GM18868 (cell line): ENCODE measurements around the gene FAM3D.

Experiments
- ATAC-seq: cut with Tn5 transposase; IDR thresholded peaks from one replicate; pipeline ENCODE4 v1.9.1; 2021; ENCODE audit warnings: mild to moderate bottlenecking, moderate library complexity; ENCODE audit not compliant: unreplicated experiment

The FAM3D gene

GRCh38 chr3:58657571-58658141 lies 8.9 kb downstream of the FAM3D start:
- ATAC-seq = no peak

- no peak for ATAC-seq
Measured at GRCh38 chr3:58657036-58657520, 9.5 kb downstream of the FAM3D start.

- no peak for ATAC-seq
Measured at GRCh38 chr3:58656631-58657030, 9.9 kb downstream of the FAM3D start.

- no peak for ATAC-seq
Measured at GRCh38 chr3:58654466-58654865, 12.1 kb downstream of the FAM3D start.

GRCh38 chr3:58652624-58653023 lies 13.9 kb downstream of the FAM3D start:
- no peak for ATAC-seq

GRCh38 chr3:58651276-58651675 lies 15.3 kb downstream of the FAM3D start:
- ATAC-seq = no peak

GRCh38 chr3:58647381-58648141 lies 19.0 kb downstream of the FAM3D start:
- ATAC-seq = no peak

GRCh38 chr3:58646503-58646902 lies 20.1 kb downstream of the FAM3D start:
- ATAC-seq = no peak

- no peak for ATAC-seq
Measured at GRCh38 chr3:58645726-58646125, 20.8 kb downstream of the FAM3D start.

- no peak for ATAC-seq
Measured at GRCh38 chr3:58642846-58643245, 23.7 kb downstream of the FAM3D start.

- peak; percentile 92 for ATAC-seq
Measured at GRCh38 chr3:58640700-58641372, 25.7 kb downstream of the FAM3D start.

- ATAC-seq = no peak
Measured at GRCh38 chr3:58639842-58640241, 26.7 kb downstream of the FAM3D start.

- no peak for ATAC-seq
Measured at GRCh38 chr3:58639001-58639400, 27.6 kb downstream of the FAM3D start.

- ATAC-seq = no peak
Measured at GRCh38 chr3:58638591-58638990, 28.0 kb downstream of the FAM3D start.

- no peak for ATAC-seq
Measured at GRCh38 chr3:58637509-58637908, 29.1 kb downstream of the FAM3D start.

- ATAC-seq = peak; percentile 63
Measured at GRCh38 chr3:58635371-58636285, 30.9 kb downstream of the FAM3D start.

- ATAC-seq = no peak
Measured at GRCh38 chr3:58633157-58633865, 33.3 kb downstream of the FAM3D start.

- ATAC-seq = no peak
Measured at GRCh38 chr3:58631742-58632141, 34.8 kb downstream of the FAM3D start.

GRCh38 chr3:58630710-58631092 lies 35.9 kb downstream of the FAM3D start:
- ATAC-seq = no peak

- peak; percentile 56 for ATAC-seq
Measured at GRCh38 chr3:58630076-58630709, 36.4 kb downstream of the FAM3D start.
